NCI-H446 (cell line): Measurements from ENCODE around the gene CHCHD1.
"Not testable (repeated sequence)": the region's sequence is repeated elsewhere in the genome, so short reads cannot be mapped to it uniquely, and the experiment has no call there.

ENCODE experiments used
- DNase-seq, 2 experiments: peaks; one replicate each; lab custom pipeline; 2025; lab: John Stamatoyannopoulos, UW

CHCHD1 gene

GRCh38 chr10:73793456-73793855, 11.6 kb downstream of the CHCHD1 start:
- no peak for DNase-seq

GRCh38 chr10:73795491-73795890, 13.6 kb downstream of the CHCHD1 start:
- DNase-seq, result not testable (repeated sequence)

GRCh38 chr10:73796035-73796434, 14.2 kb downstream of the CHCHD1 start:
- DNase-seq, result not testable (repeated sequence)

- DNase-seq, result no peak
Measured at GRCh38 chr10:73796766-73797165, 14.9 kb downstream of the CHCHD1 start.

- DNase-seq, result no peak
Measured at GRCh38 chr10:73797324-73798025, 15.6 kb downstream of the CHCHD1 start.

GRCh38 chr10:73798087-73798486, 16.2 kb downstream of the CHCHD1 start:
- DNase-seq, result no peak

- no peak for DNase-seq
Measured at GRCh38 chr10:73798927-73799560, 17.2 kb downstream of the CHCHD1 start.

- no peak for DNase-seq
Measured at GRCh38 chr10:73799899-73800559, 18.2 kb downstream of the CHCHD1 start.

- DNase-seq, result no peak
Measured at GRCh38 chr10:73800560-73801252, 18.9 kb downstream of the CHCHD1 start.

- no peak for DNase-seq
Measured at GRCh38 chr10:73801253-73801590, 19.4 kb downstream of the CHCHD1 start.

GRCh38 chr10:73802276-73802991, 20.6 kb downstream of the CHCHD1 start:
- DNase-seq, result no peak

GRCh38 chr10:73803680-73804286, 21.9 kb downstream of the CHCHD1 start:
- DNase-seq, result no peak

- no peak for DNase-seq
Measured at GRCh38 chr10:73806176-73806950, 24.5 kb downstream of the CHCHD1 start.

- no peak for DNase-seq
Measured at GRCh38 chr10:73807471-73807870, 25.6 kb downstream of the CHCHD1 start.

- DNase-seq, result no peak
Measured at GRCh38 chr10:73808021-73808815, 26.4 kb downstream of the CHCHD1 start.

- DNase-seq, result no peak
Measured at GRCh38 chr10:73809061-73809818, 27.4 kb downstream of the CHCHD1 start.

GRCh38 chr10:73810358-73810734, 28.5 kb downstream of the CHCHD1 start:
- DNase-seq, result no peak

GRCh38 chr10:73810735-73811465, 29.1 kb downstream of the CHCHD1 start:
- no peak for DNase-seq

GRCh38 chr10:73812657-73813056, 30.8 kb downstream of the CHCHD1 start:
- DNase-seq, result no peak
